ENCODE measurements around the gene CDK3.

DNA sequence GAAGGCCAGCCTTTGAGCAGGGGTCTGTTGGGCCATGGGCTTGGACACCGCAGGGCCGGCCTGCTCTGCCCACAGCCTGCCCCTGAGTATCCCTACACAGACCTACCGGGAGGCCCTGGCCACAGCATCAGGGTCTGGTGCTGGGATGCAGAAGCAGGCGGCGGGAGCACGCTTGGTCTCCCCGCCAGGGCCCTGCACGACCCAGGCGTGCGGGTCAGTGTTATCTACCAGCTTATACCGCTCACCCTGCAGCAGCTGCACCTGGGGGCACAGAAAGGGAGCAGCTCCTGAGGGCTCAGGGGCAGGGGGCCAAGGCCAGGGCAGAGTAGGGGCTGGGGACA is 17.7 kb downstream of the CDK3 start:
- TF ChIP-seq POLR2A (IDR thresholded peaks at IDR 0.05; ENCODE audit: low read depth, low read length): no peak
- no peak for TF ChIP-seq TAF1 (IDR thresholded peaks at IDR 0.05; ENCODE audit: low read depth, low read length)
- no peak for TF ChIP-seq POLR2AphosphoS5 (IDR thresholded peaks at IDR 0.05; ENCODE audit: low read depth, low read length)
- TF ChIP-seq SPI1 (IDR thresholded peaks at IDR 0.05; ENCODE audit: low read depth, low read length): no peak
- TF ChIP-seq PAX5 (IDR thresholded peaks at IDR 0.05; ENCODE audit: insufficient read depth, low read length, severe bottlenecking): no peak
